Tibial nerve (tissue), 4 donors: ENCODE data around the gene SLC52A3. TPM values are rescaled to one million over a fixed set of nuclear protein-coding genes. Genes with fewer than 3 reads are reported as not detected.
"Not testable (repeated sequence)": the region's sequence is repeated elsewhere in the genome, so short reads cannot be mapped to it uniquely, and the experiment has no call there.

ENCODE experiments used
- DNase-seq, 2 donors: peaks; one replicate each; pipeline ENCODE4 v3.0.0-alpha.2; 2019; ENCODE audit warnings: low spot score in 2 of 2
- H3K27ac ChIP-seq, 4 donors: fragments of 200-600 bp; sonication (generic) in 3 of 4; one replicate each; pipeline ENCODE4 v1.5.1; 2017 to 2019; ENCODE audit warnings: mild to moderate bottlenecking in 1 of 4
- H3K27me3 ChIP-seq, 2 donors: fragments of 200-600 bp; sonication (generic) in 1 of 2; one replicate each; pipeline versions ENCODE4 v1.5.1 to v1.6.0; 2017 to 2019
- H3K36me3 ChIP-seq, 3 donors: fragments of 200-600 bp; sonication (generic); one replicate each; pipeline ENCODE4 v1.5.1; 2018 to 2019
- H3K4me1 ChIP-seq, 4 donors: fragments of 200-600 bp; sonication (generic) in 3 of 4; one replicate each; pipeline ENCODE4 v1.5.1; 2017 to 2019
- H3K4me3 ChIP-seq, 4 donors: fragments of 200-600 bp; sonication (generic) in 3 of 4; one replicate each; pipeline ENCODE4 v1.5.1; 2017 to 2019; ENCODE audit warnings: mild to moderate bottlenecking in 1 of 4, moderate library complexity in 1 of 4
- H3K9me3 ChIP-seq, 4 donors: fragments of 200-600 bp; sonication (generic) in 3 of 4; one replicate each; pipeline ENCODE4 v1.5.1; 2017 to 2019
- CTCF ChIP-seq, 5 experiments: fragments of 200-600 bp in 3 of 5; fragments of 450-650 bp in 2 of 5; sonication (generic) in 3 of 5; IDR thresholded peaks; one replicate each; pipeline ENCODE4 v1.5.1; 2016 to 2019; ENCODE audit warnings: antibody characterized with exemption in 5 of 5, mild to moderate bottlenecking in 3 of 5, moderate library complexity in 2 of 5
- EP300 ChIP-seq, 2 donors: sonication (generic); formaldehyde crosslinking; IDR thresholded peaks; one replicate each; pipeline ENCODE4 v1.6.1; 2017; ENCODE audit warnings: antibody characterized with exemption in 2 of 2, mild to moderate bottlenecking in 1 of 2
- POLR2A ChIP-seq, 2 donors: fragments of 450-650 bp; IDR thresholded peaks; one replicate each; pipeline ENCODE4 v1.6.1; 2017; ENCODE audit warnings: antibody characterized with exemption in 2 of 2, mild to moderate bottlenecking in 2 of 2, moderate library complexity in 2 of 2
- WGBS, 2 donors: methylation state at CpG; one replicate each; pipeline ENCODE4 v1.1.5; 2018; 5-methylcytosine and 5-hydroxymethylcytosine counted together
- total RNA-seq, 4 donors: library from RNA; depleted of rRNA; stranded (reverse); fragments of >200 nt; gene quantifications; one replicate each; pipeline ENCODE4 v1.1.0, GENCODE V29; 2016

SLC52A3 gene
- total RNA-seq, 4 donors from 2014 or later = 0.42 to 13.2 (median 2.4) TPM

GRCh38 chr20:805713-806112, 37.4 kb upstream of the SLC52A3 start:
- Histone ChIP-seq H3K36me3 (no peaks in the 10 kb centered on the region), H3K4me1 (no peaks in the 10 kb centered on the region), H3K9me3 (peaks cover 0 to 19% (median 0%) of the 10 kb centered on the region in 4 donors), H3K27ac (no peak overlapping the region), H3K4me3 (no peak overlapping the region), H3K27me3 (peaks cover 0 to 9% of the 10 kb centered on the region in 2 donors)
- TF ChIP-seq CTCF (IDR thresholded peaks at IDR 0.05) (no peak), EP300 (IDR thresholded peaks at IDR 0.05) (no peak), POLR2A (IDR thresholded peaks at IDR 0.05) (no peak)
- WGBS, 2 donors = 22 to 25% methylated on average over 1 of the region's 1 CpG
- no peak for DNase-seq

GRCh38 chr20:801678-802077, 33.4 kb upstream of the SLC52A3 start:
- Histone ChIP-seq H3K4me1 (no peaks in the 10 kb centered on the region), H3K27me3 (peaks cover 0 to 6% of the 10 kb centered on the region in 2 donors), H3K27ac (no peak overlapping the region), H3K4me3 (no peak overlapping the region), H3K36me3 (no peaks in the 10 kb centered on the region), H3K9me3 (peaks cover 0 to 18% (median 0%) of the 10 kb centered on the region in 4 donors)
- no peak for DNase-seq
- WGBS, 2 donors = 76 to 84% methylated on average over 3 of the region's 3 CpGs
- TF ChIP-seq EP300 (IDR thresholded peaks at IDR 0.05) = no peak
- TF ChIP-seq CTCF (IDR thresholded peaks at IDR 0.05) = no peak
- no peak for TF ChIP-seq POLR2A (IDR thresholded peaks at IDR 0.05)

- H3K9me3 ChIP-seq, H3K27me3 ChIP-seq, H3K27ac ChIP-seq, H3K4me1 ChIP-seq, H3K36me3 ChIP-seq, DNase-seq, H3K4me3 ChIP-seq: not testable (repeated sequence)
- WGBS, 2 donors = 87 to 94% methylated on average over 7 of the region's 7 CpGs
These were observed 31.7 kb upstream of the SLC52A3 start for GRCh38 chr20:800026-800425.

- WGBS, 2 donors = 68 to 73% methylated on average over 5 of the region's 5 CpGs
- DNase-seq, H3K27ac ChIP-seq, H3K4me3 ChIP-seq, H3K4me1 ChIP-seq, H3K9me3 ChIP-seq, H3K36me3 ChIP-seq, H3K27me3 ChIP-seq: not testable (repeated sequence)
These were observed 30.4 kb upstream of the SLC52A3 start for GRCh38 chr20:798746-799145.

GRCh38 chr20:796921-797320, 28.6 kb upstream of the SLC52A3 start:
- Histone ChIP-seq H3K4me3 (no peak overlapping the region), H3K9me3 (peaks cover 0 to 13% (median 0%) of the 10 kb centered on the region in 4 donors), H3K4me1 (no peaks in the 10 kb centered on the region), H3K27ac (no peak overlapping the region), H3K27me3 (peaks cover 0 to 6% of the 10 kb centered on the region in 2 donors), H3K36me3 (no peaks in the 10 kb centered on the region)
- WGBS, 2 donors = 66 to 68% methylated on average over 3 of the region's 3 CpGs
- no peak for DNase-seq
- TF ChIP-seq POLR2A (IDR thresholded peaks at IDR 0.05) = no peak
- no peak for TF ChIP-seq EP300 (IDR thresholded peaks at IDR 0.05)
- TF ChIP-seq CTCF (IDR thresholded peaks at IDR 0.05) = no peak

- WGBS, 2 donors = 93 to 94% methylated on average over 18 of the region's 18 CpGs
These were observed 23.9 kb upstream of the SLC52A3 start for GRCh38 chr20:792248-792647.

More at GRCh38 chr20:792248-792647, 23.9 kb upstream of the SLC52A3 start:
- Histone ChIP-seq H3K27me3 (no peaks in the 10 kb centered on the region), H3K9me3 (peaks cover 0 to 22% (median 0%) of the 10 kb centered on the region in 4 donors), H3K27ac (no peak overlapping the region), H3K4me1 (no peaks in the 10 kb centered on the region), H3K4me3 (no peak overlapping the region), H3K36me3 (no peaks in the 10 kb centered on the region)
- no peak for DNase-seq
- no peak for TF ChIP-seq CTCF (IDR thresholded peaks at IDR 0.05)
- no peak for TF ChIP-seq EP300 (IDR thresholded peaks at IDR 0.05)
- TF ChIP-seq POLR2A (IDR thresholded peaks at IDR 0.05) = no peak
